Colonic mucosa (tissue), 4 donors: ENCODE results near the gene TUBA1C. TPM values are rescaled to one million over a fixed set of nuclear protein-coding genes. Genes with fewer than 3 reads are reported as not detected.
"Not testable (repeated sequence)": the region's sequence is repeated elsewhere in the genome, so short reads cannot be mapped to it uniquely, and the experiment has no call there.

Source experiments
- DNase-seq: peaks from one replicate; pipeline ENCODE4 v3.0.0-alpha.2; 2020
- H3K27ac ChIP-seq: fragments of 200-600 bp; one replicate; pipeline ENCODE4 v1.8.0; 2021
- H3K27me3 ChIP-seq: fragments of 200-600 bp; one replicate; pipeline ENCODE4 v1.8.0; 2021
- H3K36me3 ChIP-seq: fragments of 200-600 bp; one replicate; pipeline ENCODE4 v1.8.0; 2021
- H3K4me1 ChIP-seq: fragments of 200-600 bp; one replicate; pipeline ENCODE4 v1.8.0; 2021; ENCODE audit warnings: mild to moderate bottlenecking
- H3K4me3 ChIP-seq: fragments of 200-600 bp; one replicate; pipeline ENCODE4 v1.8.0; 2021
- H3K9ac ChIP-seq, 2 donors: one replicate each; pipeline ENCODE4 v1.7.0; 2013; ENCODE audit warnings: control low read depth in 2 of 2, low read depth in 2 of 2, low read length in 2 of 2
- H3K9me3 ChIP-seq: fragments of 200-600 bp; one replicate; pipeline ENCODE4 v1.8.0; 2021
- CTCF ChIP-seq: fragments of 200-600 bp; IDR thresholded peaks from one replicate; pipeline ENCODE4 v1.8.0; 2022; ENCODE audit warnings: antibody characterized with exemption, mild to moderate bottlenecking
- intact Hi-C: fragments of 100-400 bp; cut with DNase I; formaldehyde crosslinking; loops from one replicate; pipeline ENCODE4 v1.14.1; 2022
- total RNA-seq, 2 donors: library from RNA; stranded (reverse); fragmentation: NEBNext Ultra II Directional in 1 of 2; extraction: Animal tissue kit (Norgen Biotek cat#: 25700) in 1 of 2; gene quantifications; one replicate each; pipeline ENCODE4 v1.2.1, GENCODE V29; 2021
- donor health status: healthy.
- donor health status: DM: no; HTN: no; CAD: no.
- donor health status: DM: no; HTN: no; CAD: no.

The TUBA1C gene
- total RNA-seq, 2 donors from 2014 or later: 183 to 368 TPM

GRCh38 chr12:49276304-49277290 is 11.7 kb downstream of the TUBA1C start:
- intact Hi-C loops: no loop called here
- Histone ChIP-seq H3K9me3 (no peaks in the 10 kb centered on the region), H3K27me3 (no peaks in the 10 kb centered on the region), H3K9ac (no peak overlapping the region), H3K27ac (no peak overlapping the region), H3K4me1 (no peaks in the 10 kb centered on the region), H3K36me3 (peaks cover 12% of the 10 kb centered on the region), H3K4me3 (no peak overlapping the region)
- no peak for TF ChIP-seq CTCF
- DNase-seq: no peak

GRCh38 chr12:49277466-49277865 is 12.6 kb downstream of the TUBA1C start:
- H3K4me1 ChIP-seq: no peaks in the 10 kb centered on the region
- DNase-seq: no peak

GRCh38 chr12:49279706-49280159 is 14.9 kb downstream of the TUBA1C start:
- no peaks in the 10 kb centered on the region for H3K4me1 ChIP-seq
- H3K27ac ChIP-seq: no peak overlapping the region
- H3K36me3 ChIP-seq: no peaks in the 10 kb centered on the region
- TF ChIP-seq CTCF: no peak
- no peak overlapping the region for H3K4me3 ChIP-seq
- intact Hi-C loops: no loop called here
- DNase-seq: no peak
- H3K9me3 ChIP-seq: no peaks in the 10 kb centered on the region
- H3K9ac ChIP-seq: no peak overlapping the region
- H3K27me3 ChIP-seq: no peaks in the 10 kb centered on the region

More at GRCh38 chr12:49277466-49277865, 12.6 kb downstream of the TUBA1C start:
- H3K36me3 ChIP-seq: peaks cover 9% of the 10 kb centered on the region
- H3K9me3 ChIP-seq: no peaks in the 10 kb centered on the region
- no peak overlapping the region for H3K4me3 ChIP-seq
- H3K27me3 ChIP-seq: no peaks in the 10 kb centered on the region
- intact Hi-C loops: no loop called here
- H3K9ac ChIP-seq: no peak overlapping the region
- TF ChIP-seq CTCF: no peak
- no peak overlapping the region for H3K27ac ChIP-seq

DNA sequence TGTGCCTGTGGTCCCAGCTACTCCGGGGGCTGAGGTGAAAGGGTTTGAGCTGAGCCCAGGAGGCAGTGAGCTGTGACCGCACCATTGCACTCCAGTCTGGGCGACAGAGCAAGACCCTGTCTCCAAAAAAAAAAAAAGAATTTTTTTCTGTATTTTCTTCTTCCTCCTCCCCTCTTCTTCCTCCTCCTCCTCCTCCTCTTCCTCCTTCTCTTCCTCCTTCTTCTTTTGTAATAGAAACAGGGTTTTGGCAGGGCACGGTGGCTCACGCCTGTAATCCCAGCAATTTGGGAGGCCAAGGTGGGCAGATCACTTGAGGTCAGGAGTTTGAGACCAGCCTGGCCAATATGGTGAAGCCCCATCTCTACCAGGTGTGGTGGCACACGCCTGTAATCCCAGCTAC is 15.7 kb downstream of the TUBA1C start:
- DNase-seq, H3K9me3 ChIP-seq, H3K4me3 ChIP-seq, H3K27ac ChIP-seq, intact Hi-C loops, H3K9ac ChIP-seq, H3K27me3 ChIP-seq, H3K4me1 ChIP-seq, H3K36me3 ChIP-seq: not testable (repeated sequence)

DNA sequence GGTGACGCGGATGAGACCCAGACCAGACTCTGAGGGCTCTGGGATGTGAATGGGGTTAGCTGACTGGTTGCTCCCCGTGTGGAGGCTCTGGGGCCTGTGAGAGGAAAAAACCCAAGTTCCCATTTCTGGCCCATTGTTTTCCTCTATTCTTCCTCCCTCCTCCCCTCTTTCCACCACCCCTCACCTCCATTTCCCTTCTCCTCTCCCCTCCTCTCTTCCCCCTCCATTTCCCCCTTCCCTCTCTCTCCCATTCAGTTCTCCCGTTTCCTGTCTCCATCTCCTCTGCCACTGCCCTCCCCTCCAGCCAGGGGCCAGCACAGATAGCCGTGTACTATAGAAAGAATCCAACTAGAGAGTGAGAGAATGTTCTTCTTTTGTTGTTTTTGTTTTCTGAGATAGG is 17.4 kb downstream of the TUBA1C start:
- DNase-seq: no peak
- no peaks in the 10 kb centered on the region for H3K27me3 ChIP-seq
- no peak for TF ChIP-seq CTCF
- H3K9ac ChIP-seq: no peak overlapping the region
- H3K36me3 ChIP-seq: no peaks in the 10 kb centered on the region
- H3K9me3 ChIP-seq: no peaks in the 10 kb centered on the region
- intact Hi-C loops: no loop called here
- H3K4me1 ChIP-seq: no peaks in the 10 kb centered on the region
- H3K4me3 ChIP-seq: no peak overlapping the region
- no peak overlapping the region for H3K27ac ChIP-seq

- H3K4me1 ChIP-seq, H3K9me3 ChIP-seq, H3K27ac ChIP-seq, H3K4me3 ChIP-seq, DNase-seq, H3K9ac ChIP-seq, H3K36me3 ChIP-seq, H3K27me3 ChIP-seq, intact Hi-C loops: not testable (repeated sequence)
Measured at GRCh38 chr12:49282740-49283375, 18.0 kb downstream of the TUBA1C start.
